ENCODE data around the gene CFAP43.
"Not testable (repeated sequence)": the region's sequence is repeated elsewhere in the genome, so short reads cannot be mapped to it uniquely, and the experiment has no call there.

The CFAP43 gene

DNA sequence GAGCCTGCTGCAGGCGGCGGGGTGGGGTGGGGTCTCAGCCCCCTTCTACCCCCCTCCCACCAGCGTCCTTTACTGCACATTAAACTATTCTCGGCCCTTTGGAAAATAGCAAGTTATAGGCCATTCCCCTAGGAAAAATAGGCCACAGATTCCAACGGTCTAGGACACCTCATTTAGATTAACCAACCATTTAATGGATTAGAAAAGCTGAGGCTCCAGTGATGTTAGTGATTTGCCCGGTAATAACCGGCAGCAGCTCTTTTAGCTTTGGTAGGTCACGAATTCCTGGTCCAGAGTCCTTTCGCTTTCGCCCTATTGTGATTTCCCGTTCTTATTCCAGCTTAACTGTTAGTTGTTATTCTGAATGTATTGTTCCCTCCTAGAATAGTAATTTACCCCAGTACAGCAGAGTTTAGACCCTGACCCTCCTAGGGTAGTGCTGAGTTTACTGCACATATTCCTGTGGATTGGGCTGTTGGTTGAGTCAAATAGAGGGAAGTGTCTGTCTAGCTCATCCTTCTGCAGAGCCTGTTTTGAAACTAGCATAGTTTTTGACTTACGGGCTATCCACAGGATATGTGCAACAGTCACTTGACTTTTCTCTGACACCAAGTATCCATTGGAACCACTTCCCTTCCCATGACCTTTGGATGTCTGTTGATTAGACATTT, 23.3 kb upstream of the CFAP43 start:
- DNase-seq: peak; percentile 58

- DNase-seq: peak; percentile 67
Observed at GRCh38 chr10:104254493-104255310, 22.5 kb upstream of the CFAP43 start, which contains the start of gene GSTO1. Gene GSTO1, plus strand, starts transcription at chr10:104254892. Its CDS starts 37 bp downstream, at chr10:104254929.

GRCh38 chr10:104253606-104254410, 21.6 kb upstream of the CFAP43 start:
- DNase-seq: no peak

- no peak for DNase-seq
Observed at GRCh38 chr10:104253106-104253505, 20.9 kb upstream of the CFAP43 start.

- no peak for DNase-seq
Observed at GRCh38 chr10:104252368-104252767, 20.2 kb upstream of the CFAP43 start.

DNA sequence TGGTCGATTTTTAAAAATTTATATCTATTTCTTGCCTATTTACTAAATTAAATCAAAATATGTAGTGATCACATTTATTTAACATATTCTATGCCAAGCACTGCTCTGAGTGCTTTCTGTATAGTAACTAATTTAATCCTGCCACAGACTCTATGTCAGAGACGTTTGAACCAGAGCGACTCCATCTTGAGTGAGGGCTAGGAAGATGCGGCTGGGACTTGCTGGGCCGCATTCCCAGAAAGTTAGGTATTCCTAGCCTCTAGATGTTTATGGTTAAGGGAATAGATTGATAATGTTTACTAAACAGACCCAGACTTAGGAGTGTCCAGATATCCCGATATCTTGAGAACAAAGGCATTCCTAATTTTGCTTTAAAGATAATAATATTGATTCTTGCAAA, 19.3 kb upstream of the CFAP43 start:
- no peak for DNase-seq

- DNase-seq: no peak
Observed at GRCh38 chr10:104250371-104250770, 18.2 kb upstream of the CFAP43 start.

GRCh38 chr10:104248931-104249330, 16.8 kb upstream of the CFAP43 start:
- not testable (repeated sequence) for DNase-seq

DNA sequence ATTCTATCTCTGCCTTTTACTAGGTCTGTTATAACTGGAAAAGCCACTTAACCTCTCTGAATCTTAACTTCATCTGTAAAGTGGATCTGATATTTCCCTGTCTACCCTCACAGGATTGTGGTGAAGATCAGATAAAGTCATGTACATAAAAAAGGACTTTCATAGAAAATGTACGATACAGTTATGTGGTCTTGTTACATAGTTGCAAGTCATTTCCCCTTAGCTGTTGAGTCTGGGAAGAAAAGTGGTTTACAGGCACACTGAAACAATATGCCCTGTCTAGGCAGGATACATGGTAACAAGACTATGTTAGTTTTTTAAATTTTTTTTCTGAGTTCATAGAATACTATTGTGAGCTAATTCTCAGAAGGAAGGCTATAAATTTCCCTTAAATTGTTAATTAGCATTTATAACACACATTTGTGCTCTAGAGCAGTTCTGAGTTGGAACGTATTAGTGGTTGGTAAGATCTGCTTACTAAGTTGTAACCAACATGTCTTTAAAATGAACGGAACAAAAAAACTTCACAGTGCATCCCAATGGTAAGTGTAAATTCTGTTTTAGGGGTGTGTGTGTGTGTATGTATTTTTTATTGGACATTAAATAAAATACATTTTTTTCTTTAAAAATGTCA, 15.5 kb upstream of the CFAP43 start:
- DNase-seq: no peak

GRCh38 chr10:104246976-104247375, 14.8 kb upstream of the CFAP43 start:
- no peak for DNase-seq

DNA sequence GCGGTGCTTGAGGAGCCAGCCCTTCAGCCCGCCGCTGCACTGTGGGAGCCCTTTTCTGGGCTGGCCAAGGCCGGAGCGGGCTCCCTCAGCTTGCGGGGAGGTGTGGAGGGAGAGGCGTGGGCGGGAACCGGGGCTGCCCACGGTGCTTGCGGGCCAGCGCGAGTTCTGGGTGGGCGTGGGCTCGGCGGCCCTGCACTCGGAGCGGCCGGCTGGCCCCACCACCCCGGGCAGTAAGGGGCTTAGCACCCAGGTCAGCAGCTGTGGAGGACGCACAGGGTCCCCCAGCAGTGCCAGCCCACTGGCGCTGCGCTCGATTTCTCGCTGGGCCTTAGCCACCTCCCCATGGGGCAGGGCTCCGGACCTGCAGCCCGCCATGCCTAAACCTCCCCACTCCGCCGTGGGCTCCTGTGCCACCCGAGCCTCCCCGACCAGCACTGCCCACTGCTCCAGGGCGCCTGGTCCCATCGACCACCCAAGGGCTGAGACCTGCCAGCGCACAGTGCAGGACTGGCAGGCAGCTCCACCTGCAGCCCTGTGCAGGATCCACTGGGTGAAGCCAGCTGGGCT, 13.0 kb upstream of the CFAP43 start:
- DNase-seq: no peak

- DNase-seq: no peak
Observed at GRCh38 chr10:104243512-104243911, 11.3 kb upstream of the CFAP43 start.

DNA sequence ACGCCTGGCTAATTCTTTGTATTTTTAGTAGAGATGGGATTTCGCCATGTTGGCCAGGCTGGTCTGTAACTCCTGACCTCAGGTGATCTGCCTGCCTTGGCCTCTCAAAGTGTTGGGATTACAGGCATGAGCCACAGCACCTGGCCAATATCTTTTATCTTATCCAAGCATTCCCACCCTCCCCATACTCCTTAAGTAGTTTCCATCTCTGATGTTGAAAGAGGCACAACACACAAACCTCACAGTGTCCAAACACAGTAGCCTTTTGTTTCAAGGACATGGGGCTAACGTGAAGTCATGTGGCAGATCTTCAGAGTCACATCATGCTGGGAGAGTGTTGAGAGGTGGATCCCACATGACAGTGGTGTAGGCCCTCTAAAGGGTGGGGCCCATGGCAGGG, 10.8 kb upstream of the CFAP43 start:
- DNase-seq: not testable (repeated sequence)

- no peak for DNase-seq
Observed at GRCh38 chr10:104242545-104242944, 10.4 kb upstream of the CFAP43 start.

DNA sequence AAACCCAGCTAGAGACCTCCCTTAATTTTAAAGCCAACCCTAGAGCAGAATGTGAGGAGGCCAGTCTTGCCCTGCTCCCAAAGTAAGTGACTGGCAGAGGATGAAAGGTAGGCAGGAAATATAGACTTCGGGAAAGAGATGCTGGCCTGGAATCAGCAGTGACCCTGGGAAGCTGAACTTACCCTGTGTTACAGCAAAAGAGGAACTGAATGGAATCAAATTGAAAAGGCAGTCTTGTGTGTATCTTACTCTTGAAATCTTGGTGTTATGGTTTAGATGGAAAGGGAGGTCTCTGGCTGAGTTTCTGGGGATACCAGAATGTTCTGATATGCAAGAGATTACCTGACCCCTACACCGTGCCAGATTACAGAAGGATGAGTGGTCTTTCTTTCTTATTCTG, 7.9 kb upstream of the CFAP43 start:
- no peak for DNase-seq

GRCh38 chr10:104235801-104236200, 3.6 kb upstream of the CFAP43 start:
- DNase-seq: no peak

- no peak for DNase-seq
Observed at GRCh38 chr10:104234934-104235333, 2.8 kb upstream of the CFAP43 start.

DNA sequence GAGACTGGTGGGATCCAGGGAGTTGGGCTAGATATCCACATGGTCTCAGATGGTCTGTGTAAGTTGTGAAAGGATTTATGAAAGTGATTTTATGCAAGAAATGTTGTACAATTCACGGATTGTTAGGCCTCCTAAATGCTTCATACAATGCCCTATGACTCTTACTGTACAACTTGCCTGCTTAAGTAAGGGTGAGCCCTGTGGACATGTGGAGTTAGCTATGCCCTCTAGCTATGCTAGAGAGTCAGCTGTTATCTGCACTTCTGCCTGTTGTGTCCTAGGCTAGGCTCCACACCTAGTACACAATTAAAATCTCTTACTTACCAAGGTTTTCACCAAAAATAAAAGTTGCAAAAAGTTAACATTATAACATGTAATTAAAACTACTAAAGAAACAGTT, 1.7 kb upstream of the CFAP43 start:
- no peak for DNase-seq

DNA sequence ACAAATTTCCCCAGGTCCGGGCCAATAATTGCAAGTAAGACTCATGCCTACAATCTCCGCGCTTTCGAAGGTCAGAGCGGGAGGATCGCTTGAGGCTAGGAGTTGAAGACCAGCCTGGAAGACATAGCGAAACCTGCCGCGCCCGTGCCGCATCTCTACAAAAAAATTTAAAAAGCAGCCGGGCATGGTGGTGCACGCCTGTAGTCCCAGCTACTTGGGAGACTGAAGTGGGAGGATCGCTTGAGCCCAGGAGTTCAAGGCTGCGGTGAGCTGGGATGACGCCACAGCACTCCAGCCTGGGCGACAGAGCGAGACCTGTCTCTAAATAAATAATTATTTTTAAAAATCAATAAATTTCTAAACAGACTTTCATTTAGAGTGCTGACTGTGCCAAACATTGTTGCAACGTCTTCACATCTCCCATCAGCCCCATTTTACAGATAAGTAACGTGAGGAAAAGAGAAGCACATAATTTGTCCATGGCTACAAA, 494 bp upstream of the CFAP43 start:
- no peak for DNase-seq

GRCh38 chr10:104230490-104230889, 1.7 kb downstream of the CFAP43 start:
- DNase-seq: no peak

GRCh38 chr10:104223304-104223703, 8.9 kb downstream of the CFAP43 start:
- DNase-seq: no peak

GRCh38 chr10:104220522-104220921, 11.6 kb downstream of the CFAP43 start:
- no peak for DNase-seq
